Bronchial epithelial cell (primary cell): ENCODE results near the gene PTPRN2. TPM values are rescaled to one million over a fixed set of nuclear protein-coding genes. Genes with fewer than 3 reads are reported as not detected.

ENCODE experiments used
- DNase-seq: peaks from one replicate; pipeline ENCODE4 v3.0.0-alpha.2; 2010; ENCODE audit warnings: low read depth
- FAIRE-seq: peaks from 2 replicates; lab custom pipeline; 2011; peaks lifted over from hg19 to GRCh38; lab: Jason Lieb, UNC
- H3K27me3 ChIP-seq: 2 replicates; pipeline ENCODE4 v1.5.1; 2011; ENCODE audit warnings: low read length; ENCODE audit not compliant: control insufficient read depth, insufficient read depth
- H3K36me3 ChIP-seq: 2 replicates; pipeline ENCODE4 v1.5.1; 2011; ENCODE audit warnings: low read length; ENCODE audit not compliant: control insufficient read depth, insufficient read depth
- H3K4me3 ChIP-seq: 2 replicates; pipeline ENCODE4 v1.5.1; 2011; ENCODE audit warnings: mild to moderate bottlenecking, low read depth, low read length, control low read depth
- total RNA-seq: library from RNA; depleted of rRNA; stranded (reverse); fragments of >200 nt; gene quantifications from 2 replicates; pipeline ENCODE4 v1.2.1, GENCODE V29; 2014
- TF ChIP-seq, protein P1 (sequence below): IDR thresholded peaks from 2 replicates; pipeline ENCODE4 v1.5.1; 2011; ENCODE audit warnings: mild to moderate bottlenecking, moderate library complexity, low read length, control low read depth, inconsistent platforms; ENCODE audit not compliant: insufficient read depth, severe bottlenecking

The PTPRN2 gene
- total RNA-seq, 1 donor from 2014 or later: 1.1 TPM

DNA sequence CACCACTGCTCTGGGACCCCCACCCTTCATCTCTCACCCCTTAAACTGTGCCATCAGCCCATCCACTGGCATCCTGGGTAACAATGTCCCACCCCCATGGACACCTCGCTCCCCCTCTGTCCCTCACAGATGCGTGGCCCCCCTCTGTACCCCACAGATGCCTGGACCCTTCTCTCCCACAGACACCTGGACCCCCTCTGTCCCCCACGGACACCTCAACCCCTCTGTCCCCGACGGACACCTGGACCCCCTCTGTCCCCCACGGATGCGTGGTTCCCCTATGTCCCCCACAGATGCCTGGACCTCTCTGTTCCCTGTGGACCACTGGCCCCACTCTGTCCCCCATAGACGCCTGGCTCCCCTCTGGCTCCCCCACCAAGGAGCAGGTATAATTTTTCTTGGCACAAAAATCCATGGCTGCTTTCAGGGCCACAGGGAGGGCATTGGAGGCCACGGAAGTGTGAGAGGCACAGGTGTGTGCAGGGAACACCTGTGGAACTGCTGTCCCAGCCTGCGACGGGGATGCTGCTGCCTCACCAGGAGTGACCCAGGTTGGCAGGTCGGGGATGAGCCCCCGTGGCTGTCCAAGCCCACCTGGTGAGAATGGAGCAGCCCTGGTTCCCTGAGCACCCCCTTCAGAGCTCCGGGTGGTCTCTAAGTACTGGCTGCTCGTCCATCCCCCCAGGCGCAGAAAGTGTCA, 193.5 kb downstream of the PTPRN2 start:
- TF ChIP-seq, protein P1, sequence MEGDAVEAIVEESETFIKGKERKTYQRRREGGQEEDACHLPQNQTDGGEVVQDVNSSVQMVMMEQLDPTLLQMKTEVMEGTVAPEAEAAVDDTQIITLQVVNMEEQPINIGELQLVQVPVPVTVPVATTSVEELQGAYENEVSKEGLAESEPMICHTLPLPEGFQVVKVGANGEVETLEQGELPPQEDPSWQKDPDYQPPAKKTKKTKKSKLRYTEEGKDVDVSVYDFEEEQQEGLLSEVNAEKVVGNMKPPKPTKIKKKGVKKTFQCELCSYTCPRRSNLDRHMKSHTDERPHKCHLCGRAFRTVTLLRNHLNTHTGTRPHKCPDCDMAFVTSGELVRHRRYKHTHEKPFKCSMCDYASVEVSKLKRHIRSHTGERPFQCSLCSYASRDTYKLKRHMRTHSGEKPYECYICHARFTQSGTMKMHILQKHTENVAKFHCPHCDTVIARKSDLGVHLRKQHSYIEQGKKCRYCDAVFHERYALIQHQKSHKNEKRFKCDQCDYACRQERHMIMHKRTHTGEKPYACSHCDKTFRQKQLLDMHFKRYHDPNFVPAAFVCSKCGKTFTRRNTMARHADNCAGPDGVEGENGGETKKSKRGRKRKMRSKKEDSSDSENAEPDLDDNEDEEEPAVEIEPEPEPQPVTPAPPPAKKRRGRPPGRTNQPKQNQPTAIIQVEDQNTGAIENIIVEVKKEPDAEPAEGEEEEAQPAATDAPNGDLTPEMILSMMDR: no peak
- no peak overlapping the region for H3K4me3 ChIP-seq
- no peaks in the 10 kb centered on the region for H3K36me3 ChIP-seq
- no peak for FAIRE-seq
- DNase-seq: no peak
- no peaks in the 10 kb centered on the region for H3K27me3 ChIP-seq

DNA sequence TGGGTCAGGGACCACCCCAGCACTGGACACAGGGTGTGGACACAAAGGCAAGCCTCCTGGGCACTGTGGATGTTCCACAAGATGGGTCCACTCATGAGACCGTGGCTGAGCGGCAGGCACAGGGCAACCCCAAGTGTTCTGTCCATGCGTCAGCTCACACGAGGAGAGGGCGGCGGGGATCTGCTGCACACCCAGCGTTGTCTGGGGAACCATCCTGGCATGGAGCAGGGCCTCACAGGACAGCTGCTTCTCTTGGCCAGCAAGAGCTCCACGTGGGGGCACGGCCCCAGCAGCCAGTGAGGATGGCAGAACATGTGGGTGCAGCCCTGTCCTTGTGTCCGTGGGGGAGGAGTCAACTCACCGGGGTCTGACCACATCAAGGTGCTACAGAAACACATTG, 195.4 kb downstream of the PTPRN2 start:
- DNase-seq (no peak), FAIRE-seq (no peak)
- Histone ChIP-seq H3K36me3 (no peaks in the 10 kb centered on the region), H3K4me3 (no peak overlapping the region), H3K27me3 (no peaks in the 10 kb centered on the region)
- TF ChIP-seq, protein P1: no peak

DNA sequence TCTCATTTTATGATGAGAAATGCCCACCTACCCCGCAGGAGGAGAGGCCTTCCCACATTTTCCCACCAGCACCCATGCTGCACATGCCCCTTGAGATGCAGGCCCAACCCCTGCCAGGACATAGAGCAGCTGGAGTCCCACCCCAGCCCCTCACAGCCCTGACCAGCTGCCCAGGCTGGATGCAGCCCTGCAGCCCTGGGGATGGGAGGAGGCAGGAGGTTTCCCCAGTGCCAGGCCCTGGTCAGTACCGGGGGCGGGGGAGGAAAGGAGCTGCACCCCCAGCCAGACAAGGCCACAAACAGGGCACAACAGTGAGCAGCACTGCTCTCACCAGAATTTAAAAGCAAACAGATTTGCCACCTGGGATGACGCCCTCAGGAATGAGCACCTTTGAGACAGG, 196.1 kb downstream of the PTPRN2 start:
- no peak for FAIRE-seq

DNA sequence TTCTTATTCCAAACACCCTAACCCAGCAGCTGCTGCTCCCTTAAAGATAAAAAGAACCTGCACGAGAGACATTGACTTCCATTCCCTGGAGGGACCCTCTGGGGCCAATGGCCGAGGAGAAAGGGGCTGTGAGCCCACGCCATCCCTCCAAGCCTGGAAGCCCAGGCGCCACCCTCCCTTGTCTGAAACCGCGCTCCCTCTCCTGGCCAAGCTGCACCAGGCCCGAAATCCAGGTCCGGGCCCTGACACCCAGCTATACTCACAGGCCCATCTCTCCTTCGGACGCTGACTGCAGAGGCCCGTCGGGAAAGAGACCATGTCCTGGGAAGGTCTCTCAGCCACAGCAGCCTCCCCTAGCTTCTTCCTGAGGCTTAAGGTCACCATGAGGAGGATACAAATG, 196.5 kb downstream of the PTPRN2 start:
- no peak overlapping the region for H3K4me3 ChIP-seq
- no peaks in the 10 kb centered on the region for H3K36me3 ChIP-seq
- no peaks in the 10 kb centered on the region for H3K27me3 ChIP-seq
- no peak for DNase-seq
- FAIRE-seq: no peak
- TF ChIP-seq, protein P1: no peak

More for the DNA sequence above, 196.1 kb downstream of the PTPRN2 start:
- TF ChIP-seq, protein P1: no peak
- Histone ChIP-seq H3K27me3 (no peaks in the 10 kb centered on the region), H3K36me3 (no peaks in the 10 kb centered on the region), H3K4me3 (no peak overlapping the region)
- DNase-seq: no peak

DNA sequence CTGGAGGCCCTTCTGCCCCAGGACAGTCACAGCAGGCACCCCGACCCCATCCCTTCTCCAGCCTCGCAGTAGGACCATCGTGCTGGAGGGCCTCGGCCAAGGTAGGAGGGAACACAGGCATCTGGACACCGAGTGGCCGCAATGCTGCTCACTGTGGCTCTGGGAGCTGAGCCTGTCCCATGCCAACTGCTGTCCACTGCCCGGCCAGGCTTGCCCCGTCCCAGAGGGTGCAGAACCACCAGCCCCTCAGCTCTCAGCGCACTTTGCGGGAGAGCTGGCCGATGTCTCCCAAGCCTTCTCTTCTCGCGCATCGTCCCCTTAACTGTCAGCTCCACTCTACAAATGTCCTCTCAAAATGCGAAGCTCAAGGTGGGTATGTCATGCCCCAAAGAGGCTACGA, 197.2 kb downstream of the PTPRN2 start:
- Histone ChIP-seq H3K4me3 (no peak overlapping the region), H3K27me3 (no peaks in the 10 kb centered on the region), H3K36me3 (no peaks in the 10 kb centered on the region)
- FAIRE-seq: no peak
- DNase-seq: no peak
- TF ChIP-seq, protein P1: no peak
